Activated T-cell treated with anti-CD3 and anti-CD28 coated beads, Interleukin-2, amount 50 U/mL, for 4 hours (primary cell): ENCODE results near the gene ATP11A. TPM values are rescaled to one million over a fixed set of nuclear protein-coding genes. Genes with fewer than 3 reads are reported as not detected.

Experiments
- ATAC-seq, 2 donors: fragments of 200-7000 bp; cut with Tn5 transposase; one replicate each; pipeline ENCODE4 v1.10.0; 2021
- DNase-seq: peaks from one replicate; pipeline ENCODE4 v3.0.0-alpha.2; 2020
- H3K27me3 Mint-ChIP-seq: one replicate; pipeline ENCODE4 v1.8.0; 2021; ENCODE audit warnings: low read depth, mixed read lengths
- H3K36me3 Mint-ChIP-seq: one replicate; pipeline ENCODE4 v1.8.0; 2022; ENCODE audit warnings: mixed read lengths; ENCODE audit not compliant: insufficient read depth
- H3K4me1 Mint-ChIP-seq: one replicate; pipeline ENCODE4 v1.8.0; 2021; ENCODE audit warnings: low read depth, mixed read lengths
- H3K4me3 Mint-ChIP-seq: one replicate; pipeline ENCODE4 v1.8.0; 2021; ENCODE audit warnings: mild to moderate bottlenecking, moderate library complexity, mixed read lengths
- H3K9me3 Mint-ChIP-seq: one replicate; pipeline ENCODE4 v1.8.0; 2021; ENCODE audit warnings: mixed read lengths
- total RNA-seq, 3 donors: library from RNA; stranded (reverse); gene quantifications; one replicate each; pipeline ENCODE4 v1.2.1, GENCODE V29; 2021

The ATP11A gene
- 10 to 100 TPM; 34.7 to 40.8 (median 35.6) TPM for total RNA-seq

DNA sequence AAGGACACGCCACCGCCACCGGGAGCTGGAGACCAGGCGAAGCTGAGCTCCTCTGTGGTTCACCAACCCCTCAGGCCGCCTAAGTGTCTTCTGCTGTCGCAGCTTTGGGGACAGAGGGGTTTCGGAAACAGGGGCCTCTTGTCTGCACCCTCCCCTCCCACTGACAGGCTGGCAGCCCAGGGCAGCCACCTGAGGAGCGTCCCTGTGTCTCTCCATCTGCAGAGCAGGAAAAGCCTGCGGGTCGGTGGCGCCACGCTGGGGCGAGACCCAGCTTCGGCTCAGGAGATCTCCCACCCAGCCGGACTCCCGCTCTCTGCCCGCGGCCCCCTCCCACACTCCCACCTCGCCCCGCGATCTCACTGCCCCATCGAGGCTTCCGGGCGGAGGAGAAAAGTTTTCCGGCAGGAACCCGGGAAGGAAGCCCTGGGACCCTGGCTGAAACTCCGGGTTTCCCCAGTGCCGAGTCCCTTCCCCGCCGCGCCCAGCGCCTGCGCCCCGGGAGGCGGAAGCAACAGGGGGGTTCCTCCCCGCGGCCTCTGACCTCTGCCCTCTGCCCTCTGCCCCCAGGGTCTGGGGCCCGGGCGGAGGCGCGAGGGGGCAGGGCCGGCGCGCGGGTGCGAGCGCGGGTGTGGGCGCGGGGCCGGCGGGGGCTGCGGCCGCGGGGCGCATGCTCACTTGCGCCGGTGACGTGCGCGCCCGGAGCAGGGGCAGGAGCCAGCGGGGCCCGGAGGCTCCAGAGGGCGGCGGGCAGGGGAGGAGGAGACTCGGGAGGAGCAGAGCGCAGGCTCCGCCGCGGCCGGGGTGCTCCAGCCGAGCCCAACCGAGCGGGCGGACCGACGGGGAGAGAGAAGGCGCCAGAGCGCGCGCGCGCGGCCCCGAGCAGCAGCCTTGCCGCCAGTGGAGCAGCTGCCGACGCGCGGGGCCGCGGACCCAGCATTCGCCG, at the start of gene ATP11A:
ATP11A (plus strand) TSS at position 736 of the 943 bp plus-strand sequence. CDS start 379 bp downstream, outside the sequence.
- no peaks in the 10 kb centered on the region for H3K9me3 Mint-ChIP-seq
- DNase-seq (peak; percentile 73), ATAC-seq (peak; percentile 87 to 90)
- H3K4me1 Mint-ChIP-seq, result peaks cover 45% of the 10 kb centered on the region
- H3K4me3 Mint-ChIP-seq, result peak within 1 kb of the TSS; percentile 86
- H3K36me3 Mint-ChIP-seq, result no peaks in the 10 kb centered on the region
- H3K27me3 Mint-ChIP-seq, result no peaks in the 10 kb centered on the region

DNA sequence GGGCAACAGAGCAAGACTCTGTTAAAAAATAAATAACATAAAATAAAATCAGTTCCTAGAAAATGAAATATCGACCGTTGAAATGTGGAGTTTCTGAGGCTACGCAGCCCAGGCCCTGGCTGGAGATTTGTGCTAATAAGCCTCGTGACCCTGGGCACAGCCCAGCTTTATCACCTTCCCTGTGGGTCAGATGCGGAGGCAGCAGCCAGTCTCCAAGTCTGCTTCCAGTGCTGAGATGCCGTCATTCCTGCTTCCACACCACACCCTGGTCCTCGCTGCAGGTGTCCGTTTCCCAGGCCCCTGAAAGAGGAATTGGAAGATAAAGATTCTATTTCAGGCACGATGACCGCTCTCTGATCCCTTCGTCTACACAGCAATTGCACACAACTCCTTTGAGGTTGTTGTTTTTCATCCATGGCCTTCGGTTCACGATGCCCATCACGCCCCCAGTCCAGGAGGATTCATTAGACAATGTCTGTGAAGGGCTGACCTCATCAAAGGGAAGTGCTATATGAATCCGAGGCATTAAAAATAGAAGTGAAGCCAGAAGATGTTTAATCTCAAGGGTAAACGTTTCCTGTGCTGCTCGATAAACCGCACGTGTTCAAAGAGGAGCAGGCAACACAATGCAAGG, 48.3 kb upstream of the ATP11A start:
- Mint-ChIP-seq H3K4me3 (no peak overlapping the region), H3K27me3 (peaks cover 35% of the 10 kb centered on the region)

GRCh38 chr13:112642090-112642460, 47.8 kb upstream of the ATP11A start:
- H3K36me3 Mint-ChIP-seq, result no peaks in the 10 kb centered on the region
- H3K4me1 Mint-ChIP-seq, result peaks cover 2% of the 10 kb centered on the region
- DNase-seq (no peak), ATAC-seq (no peak)
- H3K4me3 Mint-ChIP-seq, result no peak overlapping the region
- no peaks in the 10 kb centered on the region for H3K9me3 Mint-ChIP-seq
- peaks cover 32% of the 10 kb centered on the region for H3K27me3 Mint-ChIP-seq

More for the DNA sequence above, 48.3 kb upstream of the ATP11A start:
- DNase-seq (no peak), ATAC-seq (no peak)
- Mint-ChIP-seq H3K4me1 (peaks cover 2% of the 10 kb centered on the region), H3K9me3 (no peaks in the 10 kb centered on the region), H3K36me3 (no peaks in the 10 kb centered on the region)

DNA sequence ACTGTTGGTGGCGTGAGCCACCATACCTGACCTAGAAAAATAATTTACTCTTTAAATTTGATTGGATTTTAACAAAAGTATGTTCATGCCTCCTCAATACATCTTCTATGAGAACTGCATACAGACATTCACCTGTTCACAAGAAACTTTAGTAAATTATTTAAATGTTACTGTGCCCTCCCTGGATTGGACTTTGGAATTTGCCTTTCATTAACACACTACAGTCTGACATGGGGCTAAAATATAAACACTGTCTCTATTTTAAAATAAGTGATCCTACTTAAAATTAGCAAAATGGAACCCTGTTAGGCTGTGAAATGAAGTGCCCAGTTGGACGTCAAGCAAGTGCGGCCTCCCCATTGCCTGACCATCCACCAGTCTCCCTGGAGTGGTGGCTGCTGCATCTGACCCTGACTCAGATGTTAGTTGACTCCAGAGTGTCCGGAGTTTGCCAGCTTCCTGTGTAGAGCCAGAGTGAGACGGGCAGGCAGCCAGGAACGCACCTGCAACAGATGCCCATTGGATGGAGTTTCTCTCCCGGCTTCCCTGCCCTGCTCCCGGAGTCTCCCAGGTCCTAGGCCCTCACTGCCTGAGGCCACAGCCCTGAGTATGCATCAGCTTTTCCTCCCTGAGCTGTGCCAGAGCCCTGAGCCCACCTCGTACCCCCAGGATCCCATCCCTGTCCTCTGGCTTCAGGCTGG, 45.9 kb upstream of the ATP11A start:
- H3K9me3 Mint-ChIP-seq, result no peaks in the 10 kb centered on the region
- H3K27me3 Mint-ChIP-seq, result peaks cover 19% of the 10 kb centered on the region
- no peaks in the 10 kb centered on the region for H3K36me3 Mint-ChIP-seq
- H3K4me3 Mint-ChIP-seq, result no peak overlapping the region
- H3K4me1 Mint-ChIP-seq, result peaks cover 2% of the 10 kb centered on the region
- no peak for ATAC-seq
- DNase-seq, result no peak

DNA sequence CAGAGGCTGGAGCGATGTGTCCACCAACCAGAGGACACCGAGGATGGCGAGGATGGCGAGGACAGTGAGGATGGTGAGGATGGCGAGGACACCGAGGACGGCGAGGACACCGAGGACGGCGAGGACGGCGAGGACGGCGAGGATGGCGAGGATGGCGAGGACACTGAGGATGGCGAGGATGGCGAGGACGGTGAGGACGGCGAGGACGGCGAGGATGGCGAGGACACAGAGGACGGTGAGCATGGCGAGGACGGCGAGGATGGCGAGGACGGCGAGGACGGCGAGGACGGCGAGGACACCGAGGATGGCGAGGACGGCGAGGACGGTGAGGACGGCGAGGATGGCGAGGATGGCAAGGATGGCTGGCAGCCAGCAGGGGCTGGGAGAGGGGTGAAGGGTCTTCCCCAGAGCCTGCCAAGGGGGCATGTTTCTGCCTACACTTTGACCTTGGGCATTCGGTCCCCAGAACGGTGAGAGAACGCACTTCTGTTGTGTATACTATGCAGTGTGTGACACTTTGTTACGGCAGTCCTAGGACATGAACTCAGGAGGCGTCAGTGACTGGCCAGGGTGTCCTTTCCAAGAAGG, 44.4 kb upstream of the ATP11A start:
- Mint-ChIP-seq H3K27me3 (peaks cover 6% of the 10 kb centered on the region), H3K4me3 (no peak overlapping the region), H3K9me3 (no peaks in the 10 kb centered on the region), H3K4me1 (no peaks in the 10 kb centered on the region), H3K36me3 (no peaks in the 10 kb centered on the region)
- ATAC-seq (no peak), DNase-seq (no peak)

DNA sequence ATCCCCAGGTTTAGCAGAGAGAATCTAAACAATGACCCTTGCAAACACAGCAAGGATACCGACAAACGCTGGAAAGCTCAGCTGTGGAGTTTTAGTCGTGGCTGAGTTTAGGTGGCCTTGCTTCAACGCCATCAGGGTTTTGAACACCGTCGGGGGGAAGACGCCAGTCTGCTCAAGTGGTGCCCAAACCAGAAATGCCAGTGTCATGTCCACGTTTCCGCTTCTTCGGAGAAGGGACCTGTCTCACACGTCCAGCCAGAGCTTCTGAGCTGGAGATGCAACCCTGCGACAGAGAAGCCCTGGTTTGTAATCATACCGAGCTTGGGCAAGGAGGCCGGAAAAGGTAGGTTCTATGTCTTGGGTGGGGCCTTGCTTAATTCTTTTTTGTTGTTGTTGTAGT, 42.6 kb upstream of the ATP11A start:
- H3K4me3 Mint-ChIP-seq, result no peak overlapping the region
- H3K4me1 Mint-ChIP-seq, result no peaks in the 10 kb centered on the region
- no peaks in the 10 kb centered on the region for H3K36me3 Mint-ChIP-seq
- DNase-seq (no peak), ATAC-seq (no peak)
- H3K27me3 Mint-ChIP-seq, result peaks cover 2% of the 10 kb centered on the region
- H3K9me3 Mint-ChIP-seq, result no peaks in the 10 kb centered on the region

DNA sequence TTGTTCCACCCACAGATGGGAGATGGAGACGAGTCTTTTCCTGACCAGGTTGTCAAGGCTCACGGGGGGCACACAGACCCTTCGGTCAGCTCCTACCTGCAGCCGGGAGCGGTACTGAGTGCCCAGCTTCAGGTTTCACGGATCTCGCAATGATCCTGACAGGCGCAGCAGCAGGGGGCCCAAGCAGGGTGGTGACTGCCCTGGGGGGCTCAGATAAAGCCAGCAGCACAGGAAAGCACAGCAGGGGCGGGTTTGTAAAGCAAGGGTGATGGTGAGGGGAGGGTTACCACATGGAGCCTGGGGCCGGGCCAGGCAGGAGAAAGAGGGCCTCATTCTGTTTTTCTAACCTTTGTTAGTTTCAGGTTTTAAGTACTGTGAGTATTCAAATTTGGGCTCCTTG, 41.7 kb upstream of the ATP11A start:
- Mint-ChIP-seq H3K4me1 (no peaks in the 10 kb centered on the region), H3K9me3 (no peaks in the 10 kb centered on the region), H3K27me3 (no peaks in the 10 kb centered on the region), H3K36me3 (no peaks in the 10 kb centered on the region), H3K4me3 (no peak overlapping the region)
- DNase-seq (no peak), ATAC-seq (no peak)

DNA sequence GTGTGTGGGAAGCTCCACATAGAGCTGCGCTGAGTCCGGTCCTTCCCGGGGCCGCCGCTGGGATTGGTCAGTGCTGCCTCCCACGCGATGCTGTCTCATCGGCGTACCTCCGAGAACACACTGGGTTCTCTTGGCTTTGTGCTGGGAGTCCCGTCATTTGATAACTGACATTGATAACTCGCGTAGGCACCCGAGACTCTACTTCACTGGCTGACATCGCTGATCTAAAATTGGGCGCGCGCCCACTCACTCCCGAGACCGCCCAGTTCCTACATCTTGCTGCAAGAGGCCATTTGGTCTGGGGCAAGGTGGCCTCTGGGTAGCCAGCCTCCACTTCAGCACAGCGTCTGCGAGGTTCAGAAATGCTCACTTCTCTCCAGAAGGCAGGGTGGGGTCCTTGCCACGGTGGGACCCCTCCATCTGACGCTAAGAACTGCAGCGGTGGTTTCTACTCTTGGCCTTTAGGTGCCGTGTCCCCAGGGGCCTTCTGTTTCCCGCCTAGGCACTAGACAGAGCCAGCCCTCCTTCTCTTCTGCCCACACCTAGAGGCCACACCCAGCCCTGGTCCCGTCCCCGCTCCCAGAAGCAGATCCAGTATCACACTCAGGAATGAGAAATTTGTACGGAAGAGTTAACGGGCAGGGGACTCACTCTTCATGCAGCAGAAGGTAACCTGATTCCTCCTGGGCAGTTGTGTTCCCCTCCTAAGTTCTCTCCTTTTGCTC, 40.7 kb upstream of the ATP11A start:
- no peak for ATAC-seq
- H3K36me3 Mint-ChIP-seq, result no peaks in the 10 kb centered on the region
- H3K9me3 Mint-ChIP-seq, result no peaks in the 10 kb centered on the region
- no peaks in the 10 kb centered on the region for H3K4me1 Mint-ChIP-seq
- no peak for DNase-seq
- no peak overlapping the region for H3K4me3 Mint-ChIP-seq
- H3K27me3 Mint-ChIP-seq, result no peaks in the 10 kb centered on the region

GRCh38 chr13:112651311-112651710, 38.5 kb upstream of the ATP11A start:
- Mint-ChIP-seq H3K4me3 (no peak overlapping the region), H3K27me3 (no peaks in the 10 kb centered on the region), H3K36me3 (no peaks in the 10 kb centered on the region), H3K9me3 (no peaks in the 10 kb centered on the region), H3K4me1 (no peaks in the 10 kb centered on the region)
- DNase-seq (no peak), ATAC-seq (no peak)

- no peak for ATAC-seq
- no peaks in the 10 kb centered on the region for H3K27me3 Mint-ChIP-seq
- no peaks in the 10 kb centered on the region for H3K36me3 Mint-ChIP-seq
- no peak overlapping the region for H3K4me3 Mint-ChIP-seq
- H3K4me1 Mint-ChIP-seq, result no peaks in the 10 kb centered on the region
- DNase-seq, result no peak
- H3K9me3 Mint-ChIP-seq, result no peaks in the 10 kb centered on the region
Measured at GRCh38 chr13:112651750-112652511, 37.9 kb upstream of the ATP11A start.

DNA sequence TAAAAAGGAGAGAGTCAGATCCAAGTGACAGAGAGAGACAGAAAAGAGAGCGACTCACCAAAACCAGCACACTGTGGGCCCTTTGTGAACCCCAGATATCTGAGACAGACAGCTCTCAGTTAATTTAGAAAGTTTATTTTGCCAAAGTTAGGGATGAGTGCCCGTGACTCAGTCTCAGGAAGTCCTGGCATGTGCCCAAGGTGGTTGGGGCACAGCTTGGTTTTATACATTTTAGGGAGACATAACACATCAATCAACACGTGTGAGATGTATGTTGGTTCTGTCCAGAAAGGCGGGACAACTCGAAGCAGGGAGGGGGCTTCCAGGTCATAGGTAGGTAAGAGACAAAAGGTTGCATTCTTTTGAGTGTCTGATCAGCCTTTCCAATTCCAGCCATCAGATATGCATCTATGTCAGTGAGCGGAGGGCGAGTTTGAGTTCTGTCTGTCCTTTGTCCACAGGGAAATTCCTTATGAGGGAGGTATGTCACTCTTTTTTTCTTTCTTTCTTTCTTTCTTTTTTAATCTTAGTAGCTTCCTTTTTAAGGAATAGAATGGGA, 37.2 kb upstream of the ATP11A start:
- ATAC-seq (no peak), DNase-seq (no peak)
- Mint-ChIP-seq H3K9me3 (no peaks in the 10 kb centered on the region), H3K27me3 (no peaks in the 10 kb centered on the region), H3K36me3 (no peaks in the 10 kb centered on the region), H3K4me3 (no peak overlapping the region), H3K4me1 (no peaks in the 10 kb centered on the region)

GRCh38 chr13:112653071-112653470, 36.8 kb upstream of the ATP11A start:
- Mint-ChIP-seq H3K4me1 (no peaks in the 10 kb centered on the region), H3K36me3 (no peaks in the 10 kb centered on the region), H3K4me3 (no peak overlapping the region), H3K9me3 (no peaks in the 10 kb centered on the region), H3K27me3 (no peaks in the 10 kb centered on the region)
- no peak for DNase-seq
- ATAC-seq, result no peak

GRCh38 chr13:112655913-112656312, 33.9 kb upstream of the ATP11A start:
- H3K4me1 Mint-ChIP-seq, result no peaks in the 10 kb centered on the region
- ATAC-seq (no peak), DNase-seq (no peak)
- no peaks in the 10 kb centered on the region for H3K9me3 Mint-ChIP-seq
- H3K36me3 Mint-ChIP-seq, result no peaks in the 10 kb centered on the region
- no peak overlapping the region for H3K4me3 Mint-ChIP-seq
- no peaks in the 10 kb centered on the region for H3K27me3 Mint-ChIP-seq
